ENCODE data around the gene BMP8A.
"Not testable (repeated sequence)": the region's sequence is repeated elsewhere in the genome, so short reads cannot be mapped to it uniquely, and the experiment has no call there.

- TF ChIP-seq CTCF, POLR2A, POLR2AphosphoS5 (IDR thresholded peaks at IDR 0.05): not testable (repeated sequence)
Measured at GRCh38 chr1:39450041-39450440, 41.4 kb upstream of the BMP8A start.

All from gastroesophageal sphincter (tissue), 3 donors.